H9 (cell line): Measurements from ENCODE around the gene SDK2. TPM values are rescaled to one million over a fixed set of nuclear protein-coding genes. Genes with fewer than 3 reads are reported as not detected.

Source experiments
- DNase-seq: peaks from one replicate; pipeline ENCODE4 v3.0.0-alpha.2; 2017
- H2AFZ ChIP-seq: one replicate; pipeline ENCODE4 v1.6.1; 2013; ENCODE audit warnings: mild to moderate bottlenecking, low read length, control low read depth, moderate library complexity
- H2AK5ac ChIP-seq: 2 replicates; pipeline ENCODE4 v1.6.1; 2013; ENCODE audit warnings: low read length, control low read depth, mixed read lengths; ENCODE audit not compliant: insufficient read length
- H2BK120ac ChIP-seq: one replicate; pipeline ENCODE4 v1.6.1; 2013; ENCODE audit warnings: low read depth, mild to moderate bottlenecking, low read length, control low read depth, inconsistent platforms; ENCODE audit not compliant: poor library complexity, severe bottlenecking
- H2BK12ac ChIP-seq: 2 replicates; pipeline ENCODE4 v1.6.1; 2013; ENCODE audit warnings: low read length, control low read depth, mixed read lengths, low read depth; ENCODE audit not compliant: insufficient read length
- H2BK15ac ChIP-seq: 2 replicates; pipeline ENCODE4 v1.6.1; 2013; ENCODE audit warnings: low read depth, low read length, control low read depth
- H2BK20ac ChIP-seq: one replicate; pipeline ENCODE4 v1.6.1; 2013; ENCODE audit warnings: low read depth, mild to moderate bottlenecking, low read length, control low read depth, inconsistent platforms; ENCODE audit not compliant: poor library complexity, severe bottlenecking
- H2BK5ac ChIP-seq: 2 replicates; pipeline ENCODE4 v1.6.1; 2013; ENCODE audit warnings: low read length, control low read depth, mixed read lengths; ENCODE audit not compliant: insufficient read length
- H3K14ac ChIP-seq: 2 replicates; pipeline ENCODE4 v1.6.1; 2013; ENCODE audit warnings: low read length, control low read depth; ENCODE audit not compliant: insufficient read depth
- H3K18ac ChIP-seq: 2 replicates; pipeline ENCODE4 v1.6.1; 2013; ENCODE audit warnings: low read depth, mild to moderate bottlenecking, mixed read lengths, low read length, control low read depth; ENCODE audit not compliant: insufficient read length
- H3K23ac ChIP-seq: 2 replicates; pipeline ENCODE4 v1.6.1; 2013; ENCODE audit warnings: low read length, control low read depth, mixed read lengths, low read depth; ENCODE audit not compliant: insufficient read length
- H3K23me2 ChIP-seq: 2 replicates; pipeline ENCODE4 v1.6.1; 2013; ENCODE audit warnings: low read depth, mild to moderate bottlenecking, mixed read lengths, low read length, control low read depth; ENCODE audit not compliant: insufficient read length, poor library complexity, severe bottlenecking
- H3K27ac ChIP-seq: 2 replicates; pipeline ENCODE4 v1.5.1; 2013; ENCODE audit warnings: low read length, control low read depth, mixed read lengths, low read depth; ENCODE audit not compliant: insufficient read length
- H3K27me3 ChIP-seq: 2 replicates; pipeline ENCODE4 v1.6.1; 2013; ENCODE audit warnings: low read length, control low read depth, inconsistent platforms; ENCODE audit not compliant: insufficient read depth
- H3K4ac ChIP-seq: 2 replicates; pipeline ENCODE4 v1.6.1; 2013; ENCODE audit warnings: low read depth, mild to moderate bottlenecking, control low read depth, inconsistent platforms, low read length, moderate library complexity
- H3K4me1 ChIP-seq: 2 replicates; pipeline ENCODE4 v1.6.1; 2013; ENCODE audit warnings: low read length, control low read depth, inconsistent platforms; ENCODE audit not compliant: insufficient read depth
- H3K4me2 ChIP-seq: 2 replicates; pipeline ENCODE4 v1.6.1; 2013; ENCODE audit warnings: low read length, control low read depth, mixed read lengths; ENCODE audit not compliant: insufficient read length, insufficient read depth
- H3K56ac ChIP-seq: 2 replicates; pipeline ENCODE4 v1.6.1; 2013; ENCODE audit warnings: low read depth, mild to moderate bottlenecking, mixed read lengths, low read length, control low read depth; ENCODE audit not compliant: insufficient read length
- H3K79me1 ChIP-seq: 2 replicates; pipeline ENCODE4 v1.6.1; 2013; ENCODE audit warnings: low read depth, mild to moderate bottlenecking, moderate library complexity, low read length, control low read depth, inconsistent platforms; ENCODE audit not compliant: insufficient read depth, poor library complexity, severe bottlenecking
- H3K79me2 ChIP-seq: 2 replicates; pipeline ENCODE4 v1.6.1; 2013; ENCODE audit warnings: low read length, control low read depth, inconsistent platforms; ENCODE audit not compliant: insufficient read depth
- H3K9ac ChIP-seq: 2 replicates; pipeline ENCODE4 v1.6.1; 2013; ENCODE audit warnings: low read length, control low read depth, mixed read lengths; ENCODE audit not compliant: insufficient read length; ENCODE audit errors: extremely low read depth
- H3K9me3 ChIP-seq: one replicate; pipeline ENCODE4 v1.6.1; 2013; ENCODE audit warnings: low read depth, low read length, inconsistent platforms; ENCODE audit not compliant: control insufficient read depth
- H3T11ph ChIP-seq: one replicate; pipeline ENCODE4 v1.6.1; 2013; ENCODE audit warnings: mild to moderate bottlenecking, low read length, control low read depth, inconsistent platforms
- H4K20me1 ChIP-seq: one replicate; pipeline ENCODE4 v1.6.1; 2013; ENCODE audit not compliant: control insufficient read depth, insufficient read length, insufficient read depth
- H4K5ac ChIP-seq: 2 replicates; pipeline ENCODE4 v1.6.1; 2013; ENCODE audit warnings: low read depth, mild to moderate bottlenecking, mixed read lengths, low read length, control low read depth; ENCODE audit not compliant: insufficient read length
- H4K8ac ChIP-seq: replicated peaks from 2 replicates; pipeline ENCODE4 v1.6.1; 2013; ENCODE audit warnings: low read length, control low read depth, mixed read lengths, low read depth; ENCODE audit not compliant: insufficient read length
- H4K91ac ChIP-seq: 2 replicates; pipeline ENCODE4 v1.6.1; 2013; ENCODE audit warnings: low read depth, mild to moderate bottlenecking, moderate library complexity, mixed read lengths, low read length, control low read depth; ENCODE audit not compliant: insufficient read length
- H3K27ac Mint-ChIP-seq, 3 experiments: 2 replicates in 2 of 3; 3 replicates in 1 of 3; pipeline ENCODE4 v1.8.0; 2020 to 2021; ENCODE audit warnings: mixed read lengths in 3 of 3, mild to moderate bottlenecking in 1 of 3, moderate library complexity in 1 of 3
- H3K27me3 Mint-ChIP-seq: 2 replicates; pipeline ENCODE4 v1.8.0; 2021; ENCODE audit warnings: low read depth, mild to moderate bottlenecking, moderate library complexity, mixed read lengths
- H3K36me3 Mint-ChIP-seq, 3 experiments: 2 replicates in 2 of 3; 3 replicates in 1 of 3; pipeline ENCODE4 v1.8.0; 2020 to 2021; ENCODE audit warnings: low read depth in 3 of 3, mixed read lengths in 3 of 3; ENCODE audit not compliant: insufficient read depth in 1 of 3
- H3K4me1 Mint-ChIP-seq, 2 experiments: 2 replicates each; pipeline ENCODE4 v1.8.0; 2020; ENCODE audit warnings: mixed read lengths in 2 of 2
- H3K4me3 Mint-ChIP-seq, 2 experiments: 2 replicates in 1 of 2; 3 replicates in 1 of 2; pipeline ENCODE4 v1.8.0; 2020 to 2021; ENCODE audit warnings: mild to moderate bottlenecking in 2 of 2, mixed read lengths in 2 of 2, moderate library complexity in 1 of 2
- H3K9me3 Mint-ChIP-seq, 2 experiments: 2 replicates in 1 of 2; 3 replicates in 1 of 2; pipeline ENCODE4 v1.8.0; 2020; ENCODE audit warnings: mild to moderate bottlenecking in 2 of 2, mixed read lengths in 2 of 2, moderate library complexity in 1 of 2
- CTCF ChIP-seq: fragments of 200-600 bp; sonication (generic); conservative IDR thresholded peaks from 3 replicates; pipeline ENCODE4 v1.8.0; 2021; ENCODE audit warnings: antibody characterized with exemption, mild to moderate bottlenecking
- WGBS: extraction: QIAGEN DNeasy Blood & Tissue Kit; methylation state at CpG from one replicate; pipeline ENCODE4 v1.1.7; 2013; ENCODE audit warnings: missing lambda C conversion rate, low lambda C conversion rate, mixed read lengths; ENCODE audit not compliant: insufficient read length; ENCODE audit errors: extremely low coverage; 5-methylcytosine and 5-hydroxymethylcytosine counted together
- total RNA-seq: library from RNA; stranded (reverse); gene quantifications from 2 replicates; pipeline ENCODE4 v1.2.1, GENCODE V29; 2021

The SDK2 gene
- total RNA-seq, 1 experiment from 2014 or later, result 9.1 TPM

GRCh38 chr17:73365906-73366623 lies 278.2 kb downstream of the SDK2 start:
- Histone ChIP-seq H2BK12ac (no peak overlapping the region), H3K79me2 (no peaks in the 10 kb centered on the region), H4K20me1 (no peaks in the 10 kb centered on the region), H3K23me2 (peaks cover 1% of the 10 kb centered on the region), H2BK120ac (no peak overlapping the region), H4K8ac (no peak overlapping the region), H4K5ac (no peak overlapping the region), H3K56ac (no peak overlapping the region), H3T11ph (no peak overlapping the region), H2BK20ac (no peak overlapping the region), H2AFZ (no peak overlapping the region), H3K79me1 (no peaks in the 10 kb centered on the region), H3K4ac (no peak overlapping the region), H3K23ac (no peak overlapping the region), H3K14ac (no peak overlapping the region; the same call in 1 of the 2 replicates), H4K91ac (no peak overlapping the region), H3K9ac (no peak overlapping the region), H2AK5ac (no peak overlapping the region), H2BK15ac (no peak overlapping the region), H2BK5ac (no peak overlapping the region), H3K18ac (no peak overlapping the region), H3K27ac (no peak overlapping the region), H3K27me3 (no peaks in the 10 kb centered on the region), H3K9me3 (no peaks in the 10 kb centered on the region), H3K4me2 (no peak overlapping the region), H3K4me1 (peaks cover 5% of the 10 kb centered on the region; the same call in 1 of the 2 replicates)
- peak overlapping the region in 1 of 2 experiments; percentile 12; a peak in 1 of 5 replicates for H3K4me3 Mint-ChIP-seq
- no peak for TF ChIP-seq CTCF
- no CpG with 5 or more reads among the region's 23 CpGs for WGBS
- H3K4me1 Mint-ChIP-seq, result peaks cover 59 to 71% of the 10 kb centered on the region in 2 experiments
- H3K9me3 Mint-ChIP-seq, result no peaks in the 10 kb centered on the region
- H3K27ac Mint-ChIP-seq, result peak overlapping the region; percentile 44 to 67 (median 57); a peak in 3 of 7 replicates
- DNase-seq, result no peak
- peaks cover 0 to 8% (median 0%) of the 10 kb centered on the region in 3 experiments; a peak in 3 of 7 replicates for H3K36me3 Mint-ChIP-seq
- H3K27me3 Mint-ChIP-seq, result peaks cover 3% of the 10 kb centered on the region
